Activated B cell treated with CpG ODN at 0.5 μM for 24 hours (primary cell): ENCODE data around the gene OR5D18. TPM values are rescaled to one million over a fixed set of nuclear protein-coding genes. Genes with fewer than 3 reads are reported as not detected.

Experiments used
- ATAC-seq: fragments of 200-7000 bp; cut with Tn5 transposase; one replicate; pipeline ENCODE4 v1.10.0; 2021; ENCODE audit warnings: low read depth, mild to moderate bottlenecking, moderate library complexity
- CTCF ChIA-PET: fragments of 350-600 bp; sonication (Branson Sonifier 250); formaldehyde crosslinking; loops from one replicate; lab custom pipeline; 2021; ENCODE audit warnings: antibody characterized with exemption; lab: Charles Lee
- POLR2A ChIA-PET: fragments of 350-600 bp; sonication (Branson Sonifier 250); formaldehyde crosslinking; loops from one replicate; lab custom pipeline; 2021; ENCODE audit warnings: antibody characterized with exemption; lab: Charles Lee
- DNase-seq: peaks from one replicate; pipeline ENCODE4 v3.0.0; 2022
- H3K27ac Mint-ChIP-seq: one replicate; pipeline ENCODE4 v1.8.0; 2020; ENCODE audit warnings: mixed read lengths
- H3K27me3 Mint-ChIP-seq: one replicate; pipeline ENCODE4 v1.8.0; 2021; ENCODE audit warnings: mixed read lengths
- H3K36me3 Mint-ChIP-seq: one replicate; pipeline ENCODE4 v1.8.0; 2021; ENCODE audit warnings: low read depth, mixed read lengths
- H3K4me1 Mint-ChIP-seq: one replicate; pipeline ENCODE4 v1.8.0; 2021; ENCODE audit warnings: mixed read lengths
- H3K4me3 Mint-ChIP-seq: one replicate; pipeline ENCODE4 v1.8.0; 2020; ENCODE audit warnings: mild to moderate bottlenecking, mixed read lengths
- H3K9me3 Mint-ChIP-seq: one replicate; pipeline ENCODE4 v1.8.0; 2020; ENCODE audit warnings: mixed read lengths
- intact Hi-C: fragments of 100-400 bp; cut with micrococcal nuclease; formaldehyde crosslinking; loops from one replicate; pipeline ENCODE4 v1.15.1; 2024
- total RNA-seq: library from RNA; stranded (reverse); gene quantifications from 2 replicates; pipeline ENCODE4 v1.2.3, GENCODE V29; 2022
- TF ChIP-seq, protein P1 (sequence below): fragments of 200-600 bp; IDR thresholded peaks from one replicate; pipeline ENCODE4 v1.8.0; 2022; ENCODE audit warnings: antibody characterized with exemption, mild to moderate bottlenecking

The OR5D18 gene
- total RNA-seq: not detected in 2 replicates

DNA sequence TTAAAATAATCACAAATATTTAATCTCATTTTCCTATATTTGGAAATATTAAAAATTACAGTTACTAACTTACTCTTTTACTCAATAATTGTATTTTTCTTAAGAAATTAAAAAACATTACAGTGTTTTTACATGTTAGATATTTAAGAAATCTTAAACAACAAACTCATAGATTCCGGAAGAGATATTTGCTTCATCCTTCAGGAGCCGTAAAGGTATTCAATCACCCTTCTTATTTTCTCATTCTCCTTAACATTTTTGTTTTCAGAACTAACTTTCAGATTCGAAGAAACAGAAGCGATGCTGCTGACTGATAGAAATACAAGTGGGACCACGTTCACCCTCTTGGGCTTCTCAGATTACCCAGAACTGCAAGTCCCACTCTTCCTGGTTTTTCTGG, at the start of gene OR5D18:
Gene OR5D18, plus strand, starts transcription at position 301 of the 400 bp plus-strand sequence. Its CDS starts 0 bp downstream, at position 301.
- DNase-seq (no peak), ATAC-seq (no peak)
- H3K27ac Mint-ChIP-seq: no peak within 1 kb of the TSS
- no peaks in the 10 kb centered on the region for H3K36me3 Mint-ChIP-seq
- CTCF ChIA-PET: no interaction called here
- intact Hi-C loops: no loop called here
- no peaks in the 10 kb centered on the region for H3K4me1 Mint-ChIP-seq
- H3K4me3 Mint-ChIP-seq: no peak within 1 kb of the TSS
- H3K9me3 Mint-ChIP-seq: peaks cover 18% of the 10 kb centered on the region
- POLR2A ChIA-PET: no interaction called here
- no peaks in the 10 kb centered on the region for H3K27me3 Mint-ChIP-seq
- TF ChIP-seq, protein P1, sequence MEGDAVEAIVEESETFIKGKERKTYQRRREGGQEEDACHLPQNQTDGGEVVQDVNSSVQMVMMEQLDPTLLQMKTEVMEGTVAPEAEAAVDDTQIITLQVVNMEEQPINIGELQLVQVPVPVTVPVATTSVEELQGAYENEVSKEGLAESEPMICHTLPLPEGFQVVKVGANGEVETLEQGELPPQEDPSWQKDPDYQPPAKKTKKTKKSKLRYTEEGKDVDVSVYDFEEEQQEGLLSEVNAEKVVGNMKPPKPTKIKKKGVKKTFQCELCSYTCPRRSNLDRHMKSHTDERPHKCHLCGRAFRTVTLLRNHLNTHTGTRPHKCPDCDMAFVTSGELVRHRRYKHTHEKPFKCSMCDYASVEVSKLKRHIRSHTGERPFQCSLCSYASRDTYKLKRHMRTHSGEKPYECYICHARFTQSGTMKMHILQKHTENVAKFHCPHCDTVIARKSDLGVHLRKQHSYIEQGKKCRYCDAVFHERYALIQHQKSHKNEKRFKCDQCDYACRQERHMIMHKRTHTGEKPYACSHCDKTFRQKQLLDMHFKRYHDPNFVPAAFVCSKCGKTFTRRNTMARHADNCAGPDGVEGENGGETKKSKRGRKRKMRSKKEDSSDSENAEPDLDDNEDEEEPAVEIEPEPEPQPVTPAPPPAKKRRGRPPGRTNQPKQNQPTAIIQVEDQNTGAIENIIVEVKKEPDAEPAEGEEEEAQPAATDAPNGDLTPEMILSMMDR: no peak

GRCh38 chr11:55773138-55773537, 46.3 kb upstream of the OR5D18 start, which contains the start of gene OR5D13:
TSS of gene OR5D13 (plus strand) at chr11:55773438. CDS start at chr11:55773438, 0 bp downstream.
- DNase-seq (no peak), ATAC-seq (no peak)
- intact Hi-C loops: no loop called here
- H3K36me3 Mint-ChIP-seq: no peaks in the 10 kb centered on the region
- no peaks in the 10 kb centered on the region for H3K27me3 Mint-ChIP-seq
- CTCF ChIA-PET: no interaction called here
- no peaks in the 10 kb centered on the region for H3K4me1 Mint-ChIP-seq
- peaks cover 11% of the 10 kb centered on the region for H3K9me3 Mint-ChIP-seq
- POLR2A ChIA-PET: no interaction called here
- H3K4me3 Mint-ChIP-seq: no peak within 1 kb of the TSS
- TF ChIP-seq, protein P1: no peak
- H3K27ac Mint-ChIP-seq: no peak within 1 kb of the TSS

- CTCF ChIA-PET: no interaction called here
- Mint-ChIP-seq H3K36me3 (no peaks in the 10 kb centered on the region), H3K4me3 (no peak overlapping the region), H3K4me1 (no peaks in the 10 kb centered on the region), H3K9me3 (peaks cover 10% of the 10 kb centered on the region), H3K27me3 (no peaks in the 10 kb centered on the region), H3K27ac (no peak overlapping the region)
- POLR2A ChIA-PET: no interaction called here
- DNase-seq (no peak), ATAC-seq (no peak)
- intact Hi-C loops: no loop called here
- TF ChIP-seq, protein P1: no peak
Observed at GRCh38 chr11:55791606-55792005, 27.8 kb upstream of the OR5D18 start.

DNA sequence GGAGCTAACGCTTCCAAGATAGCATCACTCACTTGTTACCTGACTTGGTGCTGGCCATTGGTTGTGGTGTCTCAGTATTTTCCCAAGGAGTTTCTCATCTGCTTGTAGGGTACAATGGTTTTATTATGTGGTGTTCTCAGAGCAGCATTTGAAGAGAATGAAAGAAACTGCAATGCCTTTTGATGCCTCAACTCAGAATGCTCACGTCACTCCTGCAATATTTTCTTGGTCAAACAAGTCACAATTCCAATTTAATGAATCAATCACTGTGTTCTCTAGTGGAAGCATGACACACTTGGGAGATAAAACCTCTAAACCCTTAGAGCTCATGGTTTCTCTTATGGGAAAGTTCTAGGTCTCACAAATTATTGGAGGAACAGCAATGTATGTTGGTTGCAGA, 26.1 kb upstream of the OR5D18 start:
- ChIA-PET CTCF (no interaction called here), POLR2A (no interaction called here)
- ATAC-seq (no peak), DNase-seq (no peak)
- TF ChIP-seq, protein P1: no peak
- no peaks in the 10 kb centered on the region for H3K36me3 Mint-ChIP-seq
- H3K4me3 Mint-ChIP-seq: no peak overlapping the region
- intact Hi-C loops: no loop called here
- no peak overlapping the region for H3K27ac Mint-ChIP-seq
- H3K4me1 Mint-ChIP-seq: no peaks in the 10 kb centered on the region
- H3K27me3 Mint-ChIP-seq: no peaks in the 10 kb centered on the region
- H3K9me3 Mint-ChIP-seq: peaks cover 6% of the 10 kb centered on the region

DNA sequence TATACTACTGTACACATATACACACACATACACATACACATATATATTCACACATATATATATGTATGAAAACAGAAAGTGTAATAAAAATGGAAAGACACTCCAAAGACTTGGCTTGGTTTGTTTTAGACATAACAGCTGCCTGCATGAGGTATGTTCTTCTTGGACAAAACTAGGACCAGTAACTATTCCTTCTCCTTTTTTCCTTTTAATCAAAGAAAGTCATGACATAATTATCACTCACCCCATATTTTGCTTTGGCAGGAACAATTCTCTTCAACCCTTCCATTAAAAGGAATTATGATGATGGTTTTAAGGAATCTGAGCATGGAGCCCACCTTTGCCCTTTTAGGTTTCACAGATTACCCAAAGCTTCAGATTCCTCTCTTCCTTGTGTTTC, 24.2 kb upstream of the OR5D18 start, which contains the start of gene OR5D14:
Gene OR5D14, plus strand, starts transcription at position 301 of the 400 bp plus-strand sequence. Its CDS starts 0 bp downstream, at position 301.
- TF ChIP-seq, protein P1: no peak
- Mint-ChIP-seq H3K9me3 (peaks cover 9% of the 10 kb centered on the region), H3K27me3 (no peaks in the 10 kb centered on the region), H3K36me3 (no peaks in the 10 kb centered on the region), H3K4me3 (no peak within 1 kb of the TSS), H3K4me1 (no peaks in the 10 kb centered on the region), H3K27ac (no peak within 1 kb of the TSS)
- intact Hi-C loops: no loop called here
- ATAC-seq (no peak), DNase-seq (no peak)
- POLR2A ChIA-PET: no interaction called here
- CTCF ChIA-PET: no interaction called here
